DND-41 (cell line): ENCODE results near the gene TBCK.

Source experiments
- CTCF ChIP-seq: IDR thresholded peaks from 2 replicates; pipeline ENCODE4 v1.5.1; 2012; ENCODE audit warnings: borderline replicate concordance, low read length, moderate library complexity, mild to moderate bottlenecking; ENCODE audit not compliant: poor library complexity, severe bottlenecking; ENCODE audit errors: extremely low read depth
- EZH2 ChIP-seq: IDR thresholded peaks from 3 replicates; pipeline ENCODE4 v1.6.1; 2012; ENCODE audit warnings: borderline replicate concordance, low read depth, mild to moderate bottlenecking, moderate library complexity, low read length, inconsistent platforms; ENCODE audit not compliant: severe bottlenecking

GRCh38 chr4:106264331-106264728 is 51.7 kb downstream of the TBCK start:
- no peak for TF ChIP-seq CTCF
- TF ChIP-seq EZH2, result no peak
